GM21528 (cell line): ENCODE results near the gene WHAMM.
"Not testable (repeated sequence)": the region's sequence is repeated elsewhere in the genome, so short reads cannot be mapped to it uniquely, and the experiment has no call there.

Experiments used
- ATAC-seq: cut with Tn5 transposase; IDR thresholded peaks from one replicate; pipeline ENCODE4 v1.9.1; 2021; ENCODE audit warnings: mild to moderate bottlenecking, moderate library complexity; ENCODE audit not compliant: unreplicated experiment, low FRiP score

The WHAMM gene

DNA sequence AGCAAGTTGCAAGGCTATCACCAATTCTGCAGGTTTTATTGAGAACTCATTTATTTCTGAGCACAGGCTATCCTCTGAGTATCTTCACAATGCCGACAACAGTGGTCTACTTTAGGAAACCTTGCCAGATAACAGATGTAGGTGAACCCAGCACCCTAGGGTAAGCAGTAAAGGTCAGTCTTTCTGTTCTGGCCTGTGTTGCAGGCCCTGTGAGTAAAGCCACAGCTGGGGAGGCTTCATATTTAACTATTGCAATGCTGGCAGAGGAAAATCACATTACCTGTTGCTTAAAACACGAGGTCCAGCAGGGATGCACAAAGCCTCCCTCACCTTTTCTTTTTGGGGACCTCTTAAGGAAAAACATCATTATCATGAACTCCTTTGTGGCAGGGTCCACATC lies 55.5 kb downstream of the WHAMM start:
- no peak for ATAC-seq

DNA sequence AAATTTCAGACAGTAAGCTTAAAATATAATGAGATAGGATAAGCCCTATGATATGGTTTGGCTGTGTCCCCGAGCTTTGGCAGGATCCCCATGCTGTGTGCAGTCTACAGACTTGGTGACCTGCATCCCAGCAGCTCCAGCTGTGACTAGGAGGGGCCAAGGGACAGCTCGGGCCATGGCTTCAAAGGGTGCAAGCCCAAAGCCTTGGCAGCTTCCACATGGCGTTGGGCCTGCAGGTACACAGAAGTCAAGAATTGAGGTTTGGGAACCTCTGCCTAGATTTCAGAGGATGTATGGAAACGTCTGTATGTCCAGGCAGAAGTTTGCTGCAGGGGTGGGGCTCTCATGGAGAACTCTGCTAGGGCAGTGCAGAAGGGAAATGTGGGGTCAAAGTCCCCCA lies 56.2 kb downstream of the WHAMM start:
- not testable (repeated sequence) for ATAC-seq

DNA sequence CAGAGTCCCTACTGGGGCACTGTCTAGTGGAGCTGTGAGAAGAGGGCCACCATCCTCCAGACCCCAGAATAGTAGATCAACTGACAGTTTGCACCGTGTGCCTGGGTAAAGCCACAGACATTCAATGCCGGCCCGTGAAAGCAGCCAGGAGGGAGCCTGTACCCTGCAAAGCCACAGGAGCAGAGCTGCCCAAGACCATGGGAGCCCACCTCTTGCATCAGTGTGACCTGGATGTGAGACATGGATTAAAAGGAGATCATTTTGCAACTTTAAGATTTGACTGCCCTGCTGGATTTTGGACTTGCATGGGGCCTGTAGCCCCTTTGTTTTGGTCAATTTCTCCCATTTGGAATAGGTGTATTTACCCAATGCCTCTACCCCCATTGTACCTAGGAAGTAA lies 56.6 kb downstream of the WHAMM start:
- ATAC-seq: not testable (repeated sequence)

DNA sequence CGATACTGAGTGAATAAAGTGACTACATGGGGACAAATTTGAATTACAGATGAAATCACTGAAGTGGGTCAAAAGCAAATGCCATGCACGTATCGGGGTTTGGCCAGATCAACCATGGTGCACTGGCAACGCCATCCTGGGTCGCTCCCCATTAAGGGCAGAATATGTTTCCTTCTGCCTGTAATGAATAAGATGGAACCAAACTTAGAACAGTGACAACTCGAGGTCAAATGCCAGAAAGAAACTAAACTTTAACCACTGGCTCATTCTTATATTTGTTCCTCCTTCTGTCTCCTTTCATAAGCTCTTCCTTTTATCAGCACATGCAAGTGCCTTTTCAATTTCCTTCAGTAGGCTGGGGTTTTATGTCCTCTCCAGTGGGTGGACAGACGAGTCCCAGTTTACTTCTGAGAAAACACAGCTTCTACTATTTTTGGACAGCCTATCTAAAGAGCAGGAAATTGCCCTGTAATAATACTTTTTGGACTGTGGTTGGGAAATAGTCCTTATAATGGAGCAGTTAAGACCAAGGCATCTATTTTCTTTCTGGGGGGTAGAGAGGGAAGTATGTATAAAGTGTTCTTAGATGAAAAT lies 61.4 kb downstream of the WHAMM start:
- ATAC-seq: no peak

DNA sequence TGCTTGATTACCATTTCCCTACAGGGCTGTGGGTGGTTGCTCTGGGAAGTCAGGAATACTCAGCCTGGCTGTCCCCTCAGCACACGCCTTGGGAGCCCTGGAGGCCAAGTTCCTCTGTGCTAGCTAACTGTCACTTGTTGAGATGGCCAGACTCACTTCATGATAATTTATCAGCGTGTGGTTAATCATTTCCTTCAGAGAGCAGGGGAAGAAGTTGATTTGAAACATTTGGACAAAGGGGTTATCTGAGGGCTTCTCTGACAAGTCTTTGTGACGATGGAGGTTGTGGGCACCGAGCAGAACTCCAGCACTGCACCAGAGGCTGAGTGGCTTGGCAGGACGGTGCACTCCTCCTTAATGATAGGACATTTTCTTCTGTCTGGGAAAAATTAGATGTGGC lies 61.9 kb downstream of the WHAMM start:
- ATAC-seq: no peak

DNA sequence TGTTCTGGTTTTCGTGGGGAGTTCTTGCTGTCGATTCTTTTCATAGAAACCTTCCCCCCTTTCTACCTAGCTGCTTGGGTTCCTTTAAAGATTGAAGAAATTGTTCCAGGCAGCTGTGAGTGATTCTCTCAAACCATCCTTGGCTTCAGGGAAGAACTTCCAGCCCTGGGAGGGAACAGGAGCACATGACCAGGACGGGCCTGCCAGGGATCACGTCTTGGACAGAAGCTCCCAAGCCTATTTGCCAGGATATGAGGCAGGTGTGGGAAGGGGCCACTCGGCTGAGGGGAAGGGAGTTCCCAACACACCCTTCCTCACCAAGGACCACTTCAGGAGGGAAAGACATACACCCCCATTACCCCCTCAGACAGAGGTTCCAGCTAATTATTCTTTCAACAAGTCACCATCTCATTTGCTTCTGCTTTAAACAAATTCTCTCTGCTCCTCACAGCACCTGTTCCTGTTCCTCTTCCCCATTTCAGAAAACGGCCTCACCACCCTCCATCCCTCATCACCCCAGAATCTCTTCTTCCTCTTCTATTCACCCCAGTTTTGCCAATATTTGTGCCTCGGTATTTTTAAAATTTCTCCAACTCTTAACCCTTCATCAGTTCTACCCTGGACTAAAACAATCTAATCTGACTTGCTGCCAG lies 62.5 kb downstream of the WHAMM start:
- no peak for ATAC-seq

DNA sequence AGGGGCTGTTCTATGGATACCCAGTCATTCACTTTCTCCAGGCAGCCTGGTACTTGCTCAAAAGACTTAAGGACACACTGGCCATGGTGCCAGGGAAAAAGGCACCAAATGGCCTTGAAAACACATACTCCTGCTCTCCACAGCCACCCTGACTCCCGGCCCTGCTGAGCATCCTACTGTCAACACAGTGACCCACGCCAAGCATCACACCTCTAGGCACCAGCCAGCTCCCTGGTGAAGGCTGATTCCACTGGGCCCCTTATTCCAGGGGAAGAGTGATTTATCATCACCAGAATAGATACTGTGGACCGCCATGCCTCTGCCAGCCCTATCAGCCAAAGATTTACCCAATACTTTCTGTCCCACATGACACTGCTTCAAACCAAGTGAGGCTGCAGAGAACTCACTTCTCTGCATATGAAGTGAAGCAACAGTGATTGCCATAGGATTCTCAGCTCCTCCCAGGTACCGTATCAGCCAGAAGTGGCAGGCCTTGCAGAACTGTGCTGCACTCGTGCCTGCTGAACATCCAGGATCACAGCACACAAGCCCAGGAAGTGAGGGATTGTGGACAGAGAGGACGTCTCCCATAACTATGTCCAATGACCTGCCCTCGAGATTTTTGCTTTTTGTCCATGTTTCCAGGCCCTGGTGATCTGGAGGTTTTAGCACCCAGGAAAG lies 63.7 kb downstream of the WHAMM start:
- no peak for ATAC-seq

DNA sequence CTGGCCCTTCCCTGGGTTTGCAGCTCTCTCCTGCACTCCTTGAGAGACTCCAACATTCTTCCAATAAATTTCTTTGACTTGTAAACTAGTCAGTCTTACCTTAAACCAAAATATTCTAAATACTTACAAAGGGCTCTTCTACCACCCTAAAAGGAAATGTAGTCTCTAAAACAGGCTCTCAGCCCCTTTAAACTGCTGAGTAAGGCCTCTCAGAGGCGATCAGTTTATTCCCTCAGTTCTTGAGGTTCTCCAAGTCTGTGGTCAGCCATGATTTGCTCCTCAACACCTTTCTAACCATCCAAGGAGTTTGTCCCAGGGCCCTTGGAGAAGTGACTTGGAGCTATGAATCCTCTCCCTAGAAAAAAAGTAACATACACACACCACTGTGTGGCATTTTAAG lies 64.8 kb downstream of the WHAMM start:
- no peak for ATAC-seq

DNA sequence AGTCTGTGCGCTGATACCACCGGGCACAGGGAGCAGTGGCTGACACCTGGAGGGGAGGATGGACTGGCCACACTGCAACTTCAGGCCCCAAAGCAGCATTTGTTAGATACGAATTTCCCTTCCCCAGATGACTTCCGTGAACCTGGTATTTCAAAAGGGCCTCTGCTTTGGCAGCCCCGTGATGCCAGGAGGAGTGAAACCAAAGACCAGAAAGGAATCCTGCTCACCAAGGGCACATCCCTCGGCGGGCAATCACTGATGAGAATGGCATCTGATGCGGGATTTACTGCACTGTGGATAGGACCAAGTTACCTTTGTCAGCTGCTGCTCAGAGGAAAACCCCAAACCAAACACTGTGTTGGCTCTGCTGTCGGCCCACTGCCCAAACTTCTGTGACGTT lies 65.5 kb downstream of the WHAMM start:
- ATAC-seq: no peak

DNA sequence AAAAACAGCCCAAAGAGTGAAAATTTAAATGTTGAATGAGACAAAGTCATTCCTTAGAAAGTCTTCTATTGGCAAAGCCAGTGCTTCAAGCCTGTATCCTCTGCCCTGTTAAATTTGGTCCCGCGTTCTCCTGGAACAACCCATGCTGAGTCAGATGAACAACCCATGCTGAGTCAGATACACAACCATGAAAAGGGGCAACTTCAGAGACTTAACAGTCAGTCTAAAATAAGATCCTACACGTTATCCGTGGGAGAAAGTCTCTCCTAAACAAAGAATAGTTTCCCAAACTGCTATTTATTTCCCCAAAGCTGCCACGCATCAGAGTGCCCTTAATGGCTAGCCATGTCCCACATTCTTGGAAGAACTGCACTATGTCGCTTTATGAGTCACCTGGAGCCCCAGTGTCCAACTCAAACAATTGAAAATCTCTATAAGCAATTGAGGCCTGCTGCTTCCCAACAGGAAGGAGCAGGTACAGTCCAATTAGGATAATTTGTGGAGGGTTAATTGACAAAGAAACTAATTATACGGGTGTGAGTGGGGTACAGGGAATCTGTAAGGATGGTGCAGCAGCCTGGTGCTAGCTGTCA lies 66.1 kb downstream of the WHAMM start:
- no peak for ATAC-seq

DNA sequence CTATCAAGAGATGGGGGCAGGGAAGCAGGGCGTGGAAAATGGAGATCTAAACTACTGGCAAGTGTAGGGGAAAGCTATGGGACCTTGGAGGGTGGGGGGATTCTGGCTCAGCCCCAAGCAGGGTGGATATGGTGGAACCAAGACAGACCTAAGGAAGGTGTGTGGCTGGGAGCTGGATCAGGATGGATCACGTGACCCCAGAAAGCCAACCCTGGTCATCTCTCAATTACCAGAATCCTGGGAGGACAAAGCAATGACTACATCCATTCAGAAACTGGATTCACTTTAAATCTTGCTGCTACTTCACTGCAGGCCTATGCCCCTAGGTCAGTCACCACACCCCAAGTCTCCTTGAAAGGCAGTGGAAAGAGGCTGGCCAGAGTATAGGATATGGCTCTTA lies 68.4 kb downstream of the WHAMM start:
- ATAC-seq: no peak

DNA sequence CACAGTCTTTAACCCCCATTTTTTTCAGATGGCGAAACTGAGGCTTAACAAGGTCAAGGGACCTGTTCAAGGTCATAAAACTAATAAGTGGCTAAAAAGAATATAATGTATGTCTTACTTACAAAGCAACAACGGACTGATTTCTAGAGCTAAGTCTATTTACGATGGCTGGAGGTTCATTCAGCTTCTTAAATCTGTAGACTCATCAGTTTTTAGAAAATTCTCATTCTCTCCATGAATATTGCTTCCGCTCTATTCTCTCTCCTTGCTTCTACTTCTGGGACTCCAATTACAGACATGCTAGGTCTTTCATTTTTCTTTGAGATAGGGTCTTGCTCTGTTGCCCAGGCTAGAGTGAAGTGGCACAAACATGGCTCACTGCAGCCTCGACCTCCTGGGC lies 68.9 kb downstream of the WHAMM start:
- no peak for ATAC-seq

DNA sequence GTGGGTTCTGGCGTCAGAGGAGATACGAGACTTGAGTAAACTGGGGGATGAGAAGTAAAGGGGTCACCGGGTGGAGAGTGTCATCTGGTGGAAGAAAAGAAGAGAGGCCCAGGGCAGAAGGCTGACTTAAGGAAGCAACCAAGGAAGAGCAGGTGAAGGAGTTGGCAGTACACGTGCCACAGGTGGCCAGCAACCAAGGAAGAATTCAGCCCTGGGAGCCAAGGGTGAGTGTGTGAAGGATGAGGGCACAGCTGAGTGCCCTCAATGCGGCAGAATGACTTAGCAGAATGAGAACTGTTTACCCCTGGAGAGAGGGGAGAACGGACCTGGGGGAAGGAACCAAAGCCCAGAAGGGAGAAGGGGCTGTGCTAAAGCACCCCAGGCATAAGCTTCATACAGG lies 71.3 kb downstream of the WHAMM start:
- no peak for ATAC-seq

DNA sequence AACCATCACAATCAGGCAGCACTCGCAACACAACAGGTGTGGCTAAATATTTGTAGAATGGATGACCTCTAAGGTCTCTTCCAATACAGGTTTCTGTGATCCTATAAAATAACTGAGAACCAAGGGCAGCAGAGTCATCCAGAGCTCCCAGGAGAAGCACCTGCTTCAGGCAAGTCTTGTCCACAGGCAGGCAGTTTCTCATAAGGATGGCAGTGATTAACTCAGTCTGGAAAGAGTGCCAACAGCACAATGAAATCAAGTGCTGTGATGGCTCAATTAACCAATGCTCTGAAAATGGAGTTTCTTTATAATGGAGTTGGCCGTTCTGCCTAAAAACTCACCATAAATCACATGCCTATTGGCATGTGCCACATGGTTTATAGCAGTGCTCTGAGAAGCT lies 72.3 kb downstream of the WHAMM start:
- ATAC-seq: no peak

DNA sequence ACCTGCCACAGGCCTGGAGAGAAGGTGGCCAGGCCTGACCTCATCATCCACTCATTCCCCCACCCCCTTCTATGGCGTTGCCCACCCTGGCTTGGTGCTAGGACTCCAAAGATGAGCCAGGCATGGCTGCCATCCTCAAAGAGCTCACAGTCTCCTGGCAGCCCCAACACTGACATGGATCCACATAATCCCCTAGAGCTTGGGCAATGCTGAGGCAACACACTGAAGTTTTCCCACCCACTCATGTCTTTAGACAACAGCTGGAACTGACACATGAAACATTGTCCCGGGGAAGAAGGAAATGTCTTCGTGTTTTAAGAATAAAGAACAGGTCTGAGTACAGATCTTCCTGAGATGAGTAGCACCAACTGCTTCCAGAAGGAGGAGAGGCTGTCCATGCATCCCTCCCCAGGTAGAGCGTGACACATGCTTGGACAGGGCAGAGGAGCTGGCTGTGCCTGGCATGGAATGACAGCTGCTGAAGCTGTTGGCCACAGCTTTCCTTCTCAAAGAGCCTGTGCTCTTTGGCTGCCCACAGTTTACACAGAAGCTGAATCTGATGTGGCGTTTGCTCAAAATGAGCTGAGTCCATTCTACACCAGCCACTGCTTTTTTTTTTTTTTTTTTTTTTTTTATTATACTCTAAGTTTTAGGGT lies 73.0 kb downstream of the WHAMM start:
- no peak for ATAC-seq
